GM18499 (cell line): Measurements from ENCODE around the gene LHFPL4.

Source experiments
- ATAC-seq: cut with Tn5 transposase; IDR thresholded peaks from one replicate; pipeline ENCODE4 v1.9.1; 2021; ENCODE audit warnings: moderate number of reproducible peaks; ENCODE audit not compliant: insufficient read depth, unreplicated experiment

LHFPL4 gene

DNA sequence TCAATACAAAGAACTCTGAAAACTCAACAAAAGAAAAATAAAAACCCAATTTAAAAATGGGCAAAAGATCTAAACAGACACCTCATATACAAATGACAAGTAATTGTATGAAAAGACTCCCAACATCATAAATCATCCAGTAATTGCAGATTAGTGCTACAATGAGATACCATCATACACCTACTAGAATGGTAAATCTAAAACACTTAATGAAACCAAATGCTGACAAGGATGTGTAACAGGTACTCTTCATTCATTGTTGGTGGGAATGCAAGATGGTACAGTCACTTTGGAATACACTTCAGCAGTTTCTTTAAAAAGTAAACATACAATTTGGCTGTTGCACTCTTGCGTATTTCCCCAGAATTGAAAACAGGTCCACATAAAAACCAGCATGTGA lies 68.4 kb downstream of the LHFPL4 start:
- no peak for ATAC-seq

GRCh38 chr3:9480265-9480664 lies 73.4 kb downstream of the LHFPL4 start:
- no peak for ATAC-seq

- ATAC-seq: no peak
Observed at GRCh38 chr3:9476935-9477334, 76.7 kb downstream of the LHFPL4 start.

DNA sequence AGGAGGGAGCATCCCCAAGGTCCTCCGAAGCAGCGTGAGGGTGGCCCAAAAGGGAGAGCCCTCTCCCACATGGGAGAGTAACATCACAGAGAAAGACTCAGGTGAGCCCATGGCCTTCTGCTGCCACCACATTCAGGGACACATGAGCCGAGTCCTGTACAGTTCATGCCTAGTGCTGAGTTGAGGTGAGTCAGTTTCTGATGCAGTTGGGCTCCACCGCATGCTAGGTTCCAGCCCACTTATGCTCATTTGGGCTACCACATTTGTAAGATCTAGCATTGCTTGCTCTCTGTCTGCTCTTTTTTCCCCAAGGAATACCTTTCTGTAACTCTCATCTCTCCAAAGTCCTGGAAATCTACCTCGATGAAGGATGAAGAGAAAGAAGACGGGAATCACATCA lies 79.1 kb downstream of the LHFPL4 start:
- no peak for ATAC-seq

DNA sequence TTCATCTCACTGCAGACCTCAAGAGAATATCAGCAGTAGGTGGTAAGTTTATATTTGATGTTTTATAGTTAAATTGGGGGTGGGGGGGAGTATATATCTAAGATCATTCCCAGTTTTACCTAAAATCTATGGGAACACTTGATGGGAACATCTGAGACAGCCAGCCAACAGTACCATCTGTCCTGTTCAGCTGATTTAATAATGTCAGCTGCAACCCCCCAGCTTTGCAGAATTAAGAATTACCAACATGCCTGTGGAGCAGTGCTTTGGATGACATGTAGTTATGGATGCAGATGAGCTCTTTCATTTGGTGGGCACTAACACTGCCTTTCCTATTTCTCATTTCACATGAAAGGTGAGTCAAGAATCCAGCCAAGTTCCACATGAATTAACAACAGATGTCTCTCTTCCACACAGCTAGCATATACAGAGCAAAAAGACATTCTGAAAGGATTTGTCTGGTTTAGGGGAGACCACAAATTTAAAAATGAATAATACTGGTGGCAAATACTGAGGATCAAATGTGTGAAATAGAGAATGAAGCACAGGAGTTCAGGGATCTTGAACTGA lies 80.0 kb downstream of the LHFPL4 start:
- no peak for ATAC-seq

GRCh38 chr3:9469986-9470385 lies 83.6 kb downstream of the LHFPL4 start:
- ATAC-seq: no peak

DNA sequence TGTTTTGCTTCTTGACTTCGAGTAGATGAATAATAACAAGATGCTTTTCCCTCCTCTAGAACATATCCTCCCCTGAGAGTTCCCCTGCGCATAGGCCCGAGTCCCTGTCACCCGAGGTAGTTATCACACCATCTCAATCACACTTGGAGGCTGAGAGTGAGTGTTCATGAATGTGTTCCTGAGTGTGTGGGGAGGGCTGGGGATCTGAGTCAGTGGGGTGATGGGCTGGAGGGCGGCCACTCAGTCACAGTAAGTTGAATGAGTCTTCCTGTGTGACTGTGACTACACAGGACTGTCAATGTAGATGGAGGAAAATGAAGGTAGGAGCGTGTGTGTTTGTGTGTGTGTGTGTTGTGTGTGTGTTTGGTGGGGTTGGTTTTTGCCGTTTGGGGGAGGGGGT lies 85.2 kb downstream of the LHFPL4 start:
- ATAC-seq: no peak

- ATAC-seq: no peak
Observed at GRCh38 chr3:9467451-9467850, 86.2 kb downstream of the LHFPL4 start.

DNA sequence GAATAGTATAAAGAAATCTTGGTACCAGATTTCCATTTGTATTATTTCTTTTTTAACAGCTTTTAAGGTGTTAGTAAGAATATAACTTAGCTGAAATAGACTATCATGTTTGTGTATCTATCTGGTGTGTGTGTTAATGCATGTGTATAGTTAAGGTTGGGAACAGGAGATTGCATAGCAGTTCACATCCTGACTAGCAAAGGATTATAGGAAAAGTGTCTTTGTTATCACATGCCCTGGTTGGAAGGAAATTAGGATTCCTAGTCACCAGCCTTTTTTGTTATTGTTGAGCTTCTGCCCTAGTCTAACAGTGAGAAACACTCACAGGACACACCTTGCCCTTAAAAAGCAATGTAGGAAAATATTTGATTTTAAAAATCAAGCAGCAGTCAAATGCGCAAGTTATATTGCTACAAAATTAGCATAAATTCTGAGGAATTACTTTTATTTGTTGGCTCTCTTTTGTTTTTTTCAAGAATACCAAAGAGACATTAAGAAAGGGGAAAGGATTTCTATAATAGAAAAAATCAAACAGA lies 98.0 kb downstream of the LHFPL4 start:
- ATAC-seq: no peak

GRCh38 chr3:9452417-9452816 lies 101.2 kb downstream of the LHFPL4 start:
- ATAC-seq: no peak

- no peak for ATAC-seq
Observed at GRCh38 chr3:9450991-9451390, 102.6 kb downstream of the LHFPL4 start.

GRCh38 chr3:9450126-9450525 lies 103.5 kb downstream of the LHFPL4 start:
- no peak for ATAC-seq

GRCh38 chr3:9448643-9449042 lies 105.0 kb downstream of the LHFPL4 start:
- ATAC-seq: no peak
